ENCODE data around the gene CAPN13. TPM values are rescaled to one million over a fixed set of nuclear protein-coding genes. Genes with fewer than 3 reads are reported as not detected.

The CAPN13 gene
- total and polyA plus RNA-seq, 2 donors (not counting 3 experiments of a cell fraction or from before 2014, with no cell fraction given), result not detected

DNA sequence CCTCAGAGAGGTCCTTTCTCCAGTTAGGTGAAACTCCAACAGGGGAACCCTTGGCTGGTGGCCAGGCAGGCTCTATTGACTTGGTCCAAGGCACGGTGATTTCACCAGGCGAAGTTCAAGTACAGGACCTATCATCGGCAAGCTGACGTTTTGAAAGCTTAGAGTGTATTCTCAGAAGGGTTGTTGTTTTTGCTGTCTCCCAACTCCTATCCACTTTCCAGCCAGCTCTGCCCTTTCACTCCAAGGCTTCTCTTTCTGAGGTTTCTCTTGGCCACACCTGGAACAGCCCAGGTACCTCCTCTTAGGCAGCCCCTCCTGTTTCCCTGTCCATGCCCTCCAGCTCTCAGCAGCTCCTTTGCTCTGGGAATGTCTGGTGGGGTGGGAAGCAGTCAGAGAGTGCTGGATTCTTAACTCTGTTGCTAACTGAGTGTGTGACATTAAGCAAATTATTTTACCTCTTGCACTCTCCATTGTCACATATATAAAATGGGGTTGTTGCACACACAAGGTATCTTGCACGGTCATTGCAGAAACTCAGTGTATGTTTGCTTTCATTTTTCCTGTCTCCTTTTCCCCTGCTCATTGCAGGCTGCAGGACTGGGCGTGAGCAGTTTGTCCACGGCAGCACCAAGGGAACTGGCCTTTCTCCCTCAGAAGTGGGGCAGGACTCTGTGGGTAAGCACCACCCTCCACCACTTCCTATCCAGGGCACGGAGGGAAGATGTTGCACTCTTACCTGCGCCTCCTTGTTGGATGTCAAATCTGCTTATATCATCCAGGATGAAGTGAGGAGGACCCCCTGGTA, 30.2 kb downstream of the CAPN13 start:
- Histone ChIP-seq H3K27me3 (ENCODE audit: control insufficient read depth in 2 of 2, insufficient read depth in 2 of 2, low read length in 2 of 2) (no peaks in the 10 kb centered on the region), H3K9me1 (replicated peaks; ENCODE audit: control insufficient read depth, extremely low read depth, insufficient read depth, low read length) (no peaks in the 10 kb centered on the region), H3K9me3 (replicated peaks; ENCODE audit: control insufficient read depth, insufficient read depth, low read length) (no peaks in the 10 kb centered on the region), H3K4me3 (replicated peaks in 1 of 3; ENCODE audit: insufficient read depth in 1 of 3, low read depth in 1 of 3, low read length in 3 of 3) (no peak overlapping the region), H3K79me2 (ENCODE audit: control insufficient read depth, insufficient read depth, low read length) (no peaks in the 10 kb centered on the region), H4K20me1 (replicated peaks; ENCODE audit: control insufficient read depth, extremely low read depth, insufficient read depth, low read length) (no peaks in the 10 kb centered on the region), H3K9ac (replicated peaks; ENCODE audit: extremely low read depth, insufficient read depth, low read length) (no peak overlapping the region), H3K4me2 (ENCODE audit: insufficient read depth, low read length) (no peak overlapping the region), H2AFZ (ENCODE audit: low read depth, low read length) (no peak overlapping the region), H3K36me3 (ENCODE audit: control insufficient read depth in 2 of 2, extremely low read depth in 1 of 2, insufficient read depth in 2 of 2, low read length in 2 of 2) (no peaks in the 10 kb centered on the region), H3K4me1 (ENCODE audit: control insufficient read depth, extremely low read depth, insufficient read depth, low read length) (no peaks in the 10 kb centered on the region), H3K27ac (ENCODE audit: insufficient read depth, low read depth, low read length) (no peak overlapping the region)
- CTCF ChIA-PET, result no interaction called here
- no peak for TF ChIP-seq POLR2A (IDR thresholded peaks at IDR 0.05; ENCODE audit: low read depth, low read length)
- TF ChIP-seq GATA2 (IDR thresholded peaks at IDR 0.05; ENCODE audit: insufficient read depth, insufficient read length, low read depth, low read length), result no peak
- TF ChIP-seq POLR2AphosphoS5 (IDR thresholded peaks at IDR 0.05; ENCODE audit: insufficient read depth, low read depth, low read length), result no peak
- no peak for TF ChIP-seq FOS (IDR thresholded peaks at IDR 0.05; ENCODE audit: borderline replicate concordance, insufficient read depth, low read length)
- TF ChIP-seq, protein P1, sequence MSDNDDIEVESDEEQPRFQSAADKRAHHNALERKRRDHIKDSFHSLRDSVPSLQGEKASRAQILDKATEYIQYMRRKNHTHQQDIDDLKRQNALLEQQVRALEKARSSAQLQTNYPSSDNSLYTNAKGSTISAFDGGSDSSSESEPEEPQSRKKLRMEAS (IDR thresholded peaks at IDR 0.05; ENCODE audit: insufficient read depth, insufficient read length), result no peak
- TF ChIP-seq MYC (IDR thresholded peaks at IDR 0.05; ENCODE audit: low read depth, low read length), result no peak
- TF ChIP-seq JUN (IDR thresholded peaks at IDR 0.05; ENCODE audit: borderline replicate concordance, insufficient read depth, insufficient read length, low read depth), result no peak
- TF ChIP-seq EZH2 (IDR thresholded peaks at IDR 0.05; ENCODE audit: borderline replicate concordance, low read depth, low read length, severe bottlenecking), result no peak
- TF ChIP-seq, protein P2, sequence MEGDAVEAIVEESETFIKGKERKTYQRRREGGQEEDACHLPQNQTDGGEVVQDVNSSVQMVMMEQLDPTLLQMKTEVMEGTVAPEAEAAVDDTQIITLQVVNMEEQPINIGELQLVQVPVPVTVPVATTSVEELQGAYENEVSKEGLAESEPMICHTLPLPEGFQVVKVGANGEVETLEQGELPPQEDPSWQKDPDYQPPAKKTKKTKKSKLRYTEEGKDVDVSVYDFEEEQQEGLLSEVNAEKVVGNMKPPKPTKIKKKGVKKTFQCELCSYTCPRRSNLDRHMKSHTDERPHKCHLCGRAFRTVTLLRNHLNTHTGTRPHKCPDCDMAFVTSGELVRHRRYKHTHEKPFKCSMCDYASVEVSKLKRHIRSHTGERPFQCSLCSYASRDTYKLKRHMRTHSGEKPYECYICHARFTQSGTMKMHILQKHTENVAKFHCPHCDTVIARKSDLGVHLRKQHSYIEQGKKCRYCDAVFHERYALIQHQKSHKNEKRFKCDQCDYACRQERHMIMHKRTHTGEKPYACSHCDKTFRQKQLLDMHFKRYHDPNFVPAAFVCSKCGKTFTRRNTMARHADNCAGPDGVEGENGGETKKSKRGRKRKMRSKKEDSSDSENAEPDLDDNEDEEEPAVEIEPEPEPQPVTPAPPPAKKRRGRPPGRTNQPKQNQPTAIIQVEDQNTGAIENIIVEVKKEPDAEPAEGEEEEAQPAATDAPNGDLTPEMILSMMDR (IDR thresholded peaks at IDR 0.05; ENCODE audit: extremely low read depth in 1 of 2, insufficient read depth in 1 of 2, low read depth in 1 of 2, low read length in 2 of 2), result no peak
- BruUV-seq (replicated peaks), result no TSS peak
- POLR2A ChIA-PET, result no interaction called here
- DNase-seq (ENCODE audit: low read depth, low spot score) (no peak), FAIRE-seq (no peak)
- intact Hi-C loops (cut with micrococcal nuclease) (no loop called here), dilution Hi-C loops (cut with MboI; ENCODE audit: extremely low pct_ligation_motif_present, low sequenced_read_pairs) (no loop called here)

All from endothelial cell of umbilical vein (primary cell).